HG02759 (cell line): Measurements from ENCODE around the gene ADCY9.
"Not testable (repeated sequence)": the region's sequence is repeated elsewhere in the genome, so short reads cannot be mapped to it uniquely, and the experiment has no call there.

Experiments used
- ATAC-seq: cut with Tn5 transposase; IDR thresholded peaks from one replicate; pipeline ENCODE4 v1.9.1; 2021; ENCODE audit warnings: mild to moderate bottlenecking, moderate library complexity; ENCODE audit not compliant: unreplicated experiment

The ADCY9 gene

GRCh38 chr16:4071686-4072561 is 44.3 kb downstream of the ADCY9 start:
- no peak for ATAC-seq

DNA sequence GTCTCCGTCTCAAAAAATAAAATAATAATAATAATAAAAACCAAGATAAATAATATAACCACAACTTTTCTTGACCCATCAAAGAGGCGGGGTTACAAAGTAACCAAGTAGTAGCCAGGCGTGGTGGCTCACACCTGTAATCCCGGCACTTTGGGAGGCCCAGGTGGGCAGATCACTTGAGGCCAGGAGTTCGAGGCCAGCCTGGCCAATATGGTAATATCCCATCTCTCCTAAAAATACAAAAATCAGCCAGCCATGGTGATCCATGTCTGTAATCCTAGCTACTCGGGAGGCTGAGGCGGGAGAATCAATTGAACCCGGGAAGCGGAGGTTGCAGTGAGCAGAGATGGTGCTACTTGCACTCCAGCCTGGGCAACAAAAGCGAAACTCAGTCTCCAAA is 45.3 kb downstream of the ADCY9 start:
- ATAC-seq = no peak

DNA sequence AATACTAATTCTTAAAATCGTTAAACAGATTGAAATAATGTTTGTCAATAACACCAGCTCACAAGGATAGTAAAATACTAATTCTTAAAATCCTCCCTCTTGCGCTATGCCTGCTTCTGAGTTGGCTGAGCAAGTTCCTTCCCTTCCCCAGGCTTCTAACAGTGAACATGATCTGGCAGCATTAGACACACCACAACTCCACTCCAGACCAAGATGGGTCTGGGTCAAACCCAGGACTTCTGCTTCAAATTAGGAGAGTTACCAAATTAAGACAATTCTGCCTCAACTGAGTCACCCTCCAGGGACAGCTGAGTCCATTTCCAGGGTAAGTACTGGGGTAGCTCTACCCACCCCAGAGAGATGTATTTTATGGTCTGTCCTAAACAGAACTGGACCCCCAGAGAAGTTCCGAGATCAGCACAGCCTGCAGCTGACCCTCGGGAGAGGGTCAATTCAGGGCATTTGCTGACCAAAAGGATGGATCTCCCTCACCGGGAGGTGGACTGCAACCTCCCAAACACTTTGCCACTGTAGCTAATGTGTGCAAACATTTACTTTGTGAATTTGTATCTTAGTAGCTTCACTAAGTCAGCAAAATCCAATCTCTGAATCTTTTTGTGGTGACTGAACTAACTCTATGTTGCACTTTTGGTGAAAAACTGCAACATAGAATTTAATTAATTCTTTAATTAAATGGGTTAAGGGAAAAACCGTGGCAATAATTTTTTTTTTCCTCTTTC is 48.8 kb downstream of the ADCY9 start:
- ATAC-seq = no peak

GRCh38 chr16:4064950-4065352 is 51.3 kb downstream of the ADCY9 start:
- no peak for ATAC-seq

- no peak for ATAC-seq
These were observed 53.9 kb downstream of the ADCY9 start for GRCh38 chr16:4062212-4062802.

GRCh38 chr16:4060823-4061222 is 55.4 kb downstream of the ADCY9 start:
- ATAC-seq = no peak

GRCh38 chr16:4060009-4060408 is 56.2 kb downstream of the ADCY9 start:
- no peak for ATAC-seq

DNA sequence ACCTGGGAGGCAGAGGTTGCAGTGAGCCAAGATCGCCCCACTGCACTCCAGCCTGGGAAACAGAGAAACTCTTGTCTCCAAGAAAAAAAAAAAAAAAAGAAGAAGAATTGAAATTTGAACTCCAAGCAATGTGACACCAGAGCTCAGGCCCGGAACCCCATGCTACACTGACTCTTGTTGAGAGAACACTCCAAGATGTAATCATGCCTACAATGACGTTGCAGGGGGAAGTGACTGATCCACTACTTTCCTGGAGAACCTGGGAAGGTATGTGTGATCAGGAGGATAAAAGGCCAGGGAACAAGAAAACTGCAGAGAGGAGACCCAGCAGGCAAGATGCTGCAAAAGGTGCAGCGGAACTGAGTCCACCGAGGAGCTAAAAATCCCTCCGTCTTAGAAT is 57.9 kb downstream of the ADCY9 start:
- no peak for ATAC-seq

- no peak for ATAC-seq
These were observed 58.8 kb downstream of the ADCY9 start for GRCh38 chr16:4057439-4057877.

- ATAC-seq = no peak
These were observed 59.8 kb downstream of the ADCY9 start for GRCh38 chr16:4056161-4057105.

GRCh38 chr16:4055748-4056147 is 60.5 kb downstream of the ADCY9 start:
- no peak for ATAC-seq

DNA sequence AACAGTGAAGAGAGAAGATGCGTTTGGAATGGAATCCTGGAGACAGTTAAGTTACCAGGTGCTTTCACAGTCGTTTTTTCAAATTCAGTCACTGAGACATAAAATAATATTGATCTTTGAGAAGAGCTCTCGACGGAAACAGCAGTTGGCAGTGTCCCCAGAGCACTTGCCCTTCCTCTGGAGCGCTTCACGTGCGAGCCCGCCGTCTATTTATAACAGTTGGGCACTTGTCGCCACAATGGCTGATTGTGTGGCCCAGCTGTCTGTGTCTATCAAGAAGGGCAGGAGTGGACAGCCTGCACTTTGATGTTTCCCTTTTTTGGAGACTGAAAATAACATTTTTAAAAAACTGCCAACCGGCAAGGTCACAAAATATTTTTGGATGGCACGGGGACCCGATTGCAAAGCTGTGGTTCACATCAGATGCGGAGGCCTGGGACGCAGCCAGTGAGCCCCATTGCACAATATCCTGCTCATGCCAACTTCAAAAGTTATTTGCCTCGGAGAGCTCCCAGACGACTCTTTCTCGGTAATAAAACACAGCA is 62.9 kb downstream of the ADCY9 start:
- ATAC-seq = no peak

DNA sequence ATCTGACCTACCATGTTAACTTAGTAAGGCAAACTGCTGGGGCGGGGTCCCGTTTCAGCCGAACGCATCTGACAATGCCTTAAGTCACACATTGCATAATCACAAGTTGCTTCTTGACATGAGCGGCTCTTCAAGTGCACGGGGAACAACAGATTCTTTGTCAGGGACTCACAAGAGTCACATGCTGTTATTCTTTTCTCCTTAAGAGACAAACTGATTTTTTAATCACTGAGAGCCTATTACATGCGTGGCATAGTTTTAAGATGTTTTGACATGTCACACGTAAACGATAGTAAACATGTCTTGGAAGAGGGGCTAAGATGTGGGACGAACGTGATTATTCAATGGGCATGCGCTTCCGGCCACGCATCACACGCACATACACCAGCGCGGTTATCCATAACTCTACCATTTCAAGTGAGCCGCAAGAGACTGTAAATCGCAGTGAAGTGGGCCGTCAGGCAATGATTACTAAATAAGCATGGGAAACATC is 63.4 kb downstream of the ADCY9 start:
- no peak for ATAC-seq

- ATAC-seq = no peak
These were observed 64.1 kb downstream of the ADCY9 start for GRCh38 chr16:4052096-4052495.

DNA sequence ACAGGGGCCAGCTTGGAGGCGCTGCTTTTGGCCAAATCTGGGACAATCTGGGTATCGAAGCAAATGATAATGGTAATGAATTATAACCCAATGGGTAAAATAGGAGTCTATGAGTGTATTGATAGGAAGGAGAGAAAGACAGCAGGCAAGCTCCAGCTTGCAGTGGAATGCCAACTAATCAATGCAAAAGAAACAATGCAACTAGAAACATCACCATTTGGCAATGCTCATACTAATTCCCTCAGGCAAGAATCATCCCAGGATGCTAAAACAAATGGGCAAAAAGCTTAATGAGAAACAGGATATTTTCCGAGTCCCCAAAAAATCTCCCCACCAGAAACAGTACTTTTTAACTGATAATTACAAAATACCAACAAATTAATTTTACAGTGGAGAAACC is 64.7 kb downstream of the ADCY9 start:
- no peak for ATAC-seq

DNA sequence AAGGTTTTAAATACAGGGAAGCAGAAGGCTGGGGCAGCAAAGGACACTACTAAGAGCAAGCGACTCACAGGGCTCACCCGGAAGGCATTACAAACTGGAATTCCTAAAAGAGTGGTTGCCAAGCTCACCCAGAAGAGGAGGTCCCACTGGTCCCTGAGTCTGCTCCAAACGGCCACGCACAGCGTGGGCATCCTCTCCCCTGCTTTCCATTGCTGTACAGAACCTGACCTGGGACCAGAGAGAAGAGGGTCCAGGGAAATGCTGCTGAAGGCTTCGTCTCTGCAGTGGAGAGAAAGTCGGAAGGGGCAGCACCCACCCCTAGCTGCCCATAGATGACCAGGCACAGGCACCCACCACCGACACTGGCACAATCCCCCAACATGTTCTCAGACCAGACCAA is 67.2 kb downstream of the ADCY9 start:
- ATAC-seq = no peak

DNA sequence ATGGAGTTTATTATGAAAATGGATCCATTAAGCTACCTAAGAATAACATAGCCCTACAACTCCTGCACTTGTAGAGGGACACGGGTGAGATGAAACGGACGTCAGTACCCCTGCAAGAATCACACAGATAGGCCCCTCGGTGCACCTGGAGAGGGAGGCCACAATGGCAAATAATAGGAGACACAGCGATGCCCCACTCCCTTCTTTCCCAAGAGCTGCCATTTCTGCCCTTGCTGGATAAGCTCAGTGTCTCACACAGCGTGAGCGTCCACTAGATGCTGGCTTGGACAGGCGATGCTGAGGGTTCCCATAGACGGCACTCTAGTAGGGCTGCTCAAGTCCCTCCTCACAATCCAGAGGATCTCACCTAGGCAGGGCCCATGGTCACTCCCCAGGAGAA is 67.8 kb downstream of the ADCY9 start:
- no peak for ATAC-seq

- ATAC-seq = no peak
These were observed 70.0 kb downstream of the ADCY9 start for GRCh38 chr16:4046221-4046620.

DNA sequence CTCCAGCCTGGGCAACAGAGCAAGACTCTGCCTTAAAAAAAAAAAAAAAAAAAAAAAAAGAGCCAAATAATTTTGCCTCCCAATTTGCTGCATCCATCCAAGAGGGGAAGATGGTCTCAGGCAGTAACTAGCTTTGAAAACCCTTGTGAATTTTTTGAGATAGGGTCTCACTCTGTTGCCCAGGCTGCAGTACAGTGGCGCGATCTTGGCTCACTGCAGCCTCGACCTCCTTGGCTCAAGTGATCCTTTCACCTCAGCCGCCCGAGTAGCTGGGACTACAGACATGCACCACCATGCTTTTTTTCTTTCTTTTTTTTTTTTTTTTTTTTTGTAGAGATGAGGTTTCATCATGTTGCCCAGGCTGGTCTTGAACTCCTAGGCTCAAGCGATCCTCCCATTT is 70.7 kb downstream of the ADCY9 start:
- not testable (repeated sequence) for ATAC-seq

GRCh38 chr16:4042581-4042980 is 73.7 kb downstream of the ADCY9 start:
- no peak for ATAC-seq
